Measurements from ENCODE around the gene PAXIP1. TPM values are rescaled to one million over a fixed set of nuclear protein-coding genes. Genes with fewer than 3 reads are reported as not detected.

PAXIP1 gene
- total and polyA plus RNA-seq, 2 donors (not counting 3 experiments of a cell fraction or from before 2014, with no cell fraction given) = 10.0 to 15.8 TPM

- Histone ChIP-seq H3K9ac (replicated peaks; ENCODE audit: extremely low read depth, insufficient read depth, low read length) (no peak overlapping the region), H4K20me1 (replicated peaks; ENCODE audit: control insufficient read depth, extremely low read depth, insufficient read depth, low read length) (no peaks in the 10 kb centered on the region), H3K4me2 (ENCODE audit: insufficient read depth, low read length) (no peak overlapping the region), H3K4me1 (ENCODE audit: control insufficient read depth, extremely low read depth, insufficient read depth, low read length) (no peaks in the 10 kb centered on the region), H3K79me2 (ENCODE audit: control insufficient read depth, insufficient read depth, low read length) (no peaks in the 10 kb centered on the region), H2AFZ (ENCODE audit: low read depth, low read length) (no peak overlapping the region), H3K9me1 (replicated peaks; ENCODE audit: control insufficient read depth, extremely low read depth, insufficient read depth, low read length) (no peaks in the 10 kb centered on the region), H3K36me3 (ENCODE audit: control insufficient read depth in 2 of 2, extremely low read depth in 1 of 2, insufficient read depth in 2 of 2, low read length in 2 of 2) (peaks cover 0 to 7% of the 10 kb centered on the region in 2 experiments), H3K4me3 (replicated peaks in 1 of 3; ENCODE audit: insufficient read depth in 1 of 3, low read depth in 1 of 3, low read length in 3 of 3) (no peak overlapping the region), H3K27ac (ENCODE audit: insufficient read depth, low read depth, low read length) (no peak overlapping the region), H3K9me3 (replicated peaks; ENCODE audit: control insufficient read depth, insufficient read depth, low read length) (no peaks in the 10 kb centered on the region), H3K27me3 (ENCODE audit: control insufficient read depth in 2 of 2, insufficient read depth in 2 of 2, low read length in 2 of 2) (no peaks in the 10 kb centered on the region)
- CTCF ChIA-PET = interaction anchor here (1.4 to 4.4 kb wide), 2 partner anchors 9 to 17 kb away, joined by 6 to 28 read pairs; no protein-coding TSS in a partner anchor
- TSS peak; percentile 28 for BruUV-seq (replicated peaks)
- DNase-seq (ENCODE audit: low read depth, low spot score) (no peak), FAIRE-seq (no peak)
- POLR2A ChIA-PET = no interaction called here
- dilution Hi-C loops (cut with MboI; ENCODE audit: extremely low pct_ligation_motif_present, low sequenced_read_pairs) (no loop called here), intact Hi-C loops (cut with micrococcal nuclease) (no loop called here)
- TF ChIP-seq POLR2A (IDR thresholded peaks at IDR 0.05; ENCODE audit: low read depth, low read length) (no peak), MYC (IDR thresholded peaks at IDR 0.05; ENCODE audit: low read depth, low read length) (no peak), JUN (IDR thresholded peaks at IDR 0.05; ENCODE audit: borderline replicate concordance, insufficient read depth, insufficient read length, low read depth) (no peak), EZH2 (IDR thresholded peaks at IDR 0.05; ENCODE audit: borderline replicate concordance, low read depth, low read length, severe bottlenecking) (no peak), POLR2AphosphoS5 (IDR thresholded peaks at IDR 0.05; ENCODE audit: insufficient read depth, low read depth, low read length) (no peak)
- TF ChIP-seq, protein P1, sequence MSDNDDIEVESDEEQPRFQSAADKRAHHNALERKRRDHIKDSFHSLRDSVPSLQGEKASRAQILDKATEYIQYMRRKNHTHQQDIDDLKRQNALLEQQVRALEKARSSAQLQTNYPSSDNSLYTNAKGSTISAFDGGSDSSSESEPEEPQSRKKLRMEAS (IDR thresholded peaks at IDR 0.05; ENCODE audit: insufficient read depth, insufficient read length) = no peak
- TF ChIP-seq, protein P2, sequence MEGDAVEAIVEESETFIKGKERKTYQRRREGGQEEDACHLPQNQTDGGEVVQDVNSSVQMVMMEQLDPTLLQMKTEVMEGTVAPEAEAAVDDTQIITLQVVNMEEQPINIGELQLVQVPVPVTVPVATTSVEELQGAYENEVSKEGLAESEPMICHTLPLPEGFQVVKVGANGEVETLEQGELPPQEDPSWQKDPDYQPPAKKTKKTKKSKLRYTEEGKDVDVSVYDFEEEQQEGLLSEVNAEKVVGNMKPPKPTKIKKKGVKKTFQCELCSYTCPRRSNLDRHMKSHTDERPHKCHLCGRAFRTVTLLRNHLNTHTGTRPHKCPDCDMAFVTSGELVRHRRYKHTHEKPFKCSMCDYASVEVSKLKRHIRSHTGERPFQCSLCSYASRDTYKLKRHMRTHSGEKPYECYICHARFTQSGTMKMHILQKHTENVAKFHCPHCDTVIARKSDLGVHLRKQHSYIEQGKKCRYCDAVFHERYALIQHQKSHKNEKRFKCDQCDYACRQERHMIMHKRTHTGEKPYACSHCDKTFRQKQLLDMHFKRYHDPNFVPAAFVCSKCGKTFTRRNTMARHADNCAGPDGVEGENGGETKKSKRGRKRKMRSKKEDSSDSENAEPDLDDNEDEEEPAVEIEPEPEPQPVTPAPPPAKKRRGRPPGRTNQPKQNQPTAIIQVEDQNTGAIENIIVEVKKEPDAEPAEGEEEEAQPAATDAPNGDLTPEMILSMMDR (IDR thresholded peaks at IDR 0.05; ENCODE audit: extremely low read depth in 1 of 2, insufficient read depth in 1 of 2, low read depth in 1 of 2, low read length in 2 of 2) = no peak
Observed at GRCh38 chr7:154943906-154944305, 59.0 kb downstream of the PAXIP1 start.
